ENCODE measurements around the gene GUF1. TPM values are rescaled to one million over a fixed set of nuclear protein-coding genes. Genes with fewer than 3 reads are reported as not detected.
A peak's percentile ranks its signal among the peaks of the same experiment; 100 is the strongest.

The GUF1 gene
- total and polyA plus RNA-seq, 2 experiments from 2014 or later, result 15.4 to 39.9 TPM

DNA sequence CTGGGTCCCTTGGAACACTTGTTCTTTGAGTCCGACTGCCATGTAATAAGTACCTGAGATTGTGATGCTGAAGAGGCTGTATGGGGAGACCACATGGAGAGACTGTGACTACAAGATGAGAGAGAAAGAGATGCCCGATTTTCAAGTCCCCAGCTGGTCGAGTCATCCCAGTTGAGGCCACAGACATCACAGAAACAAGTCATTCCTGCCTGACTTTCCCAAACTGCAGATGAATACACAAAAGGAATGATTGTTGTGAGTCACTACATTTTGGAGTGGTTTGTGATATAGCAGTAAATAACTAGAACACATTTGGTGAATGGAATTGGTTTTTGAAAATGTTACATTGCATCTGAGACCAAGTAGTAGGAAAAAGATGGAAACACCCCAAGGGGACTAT, 17.8 kb upstream of the GUF1 start:
- H2AFZ ChIP-seq, result 0 out of 2 replicates have a peak overlapping the region, but pooled peaks have one; percentile 53
- no peaks in the 10 kb centered on the region for H3K4me1 ChIP-seq (ENCODE audit: insufficient read depth)
- no peaks in the 10 kb centered on the region for H3K27me3 ChIP-seq (ENCODE audit: insufficient read depth)
- TF ChIP-seq, protein P1, sequence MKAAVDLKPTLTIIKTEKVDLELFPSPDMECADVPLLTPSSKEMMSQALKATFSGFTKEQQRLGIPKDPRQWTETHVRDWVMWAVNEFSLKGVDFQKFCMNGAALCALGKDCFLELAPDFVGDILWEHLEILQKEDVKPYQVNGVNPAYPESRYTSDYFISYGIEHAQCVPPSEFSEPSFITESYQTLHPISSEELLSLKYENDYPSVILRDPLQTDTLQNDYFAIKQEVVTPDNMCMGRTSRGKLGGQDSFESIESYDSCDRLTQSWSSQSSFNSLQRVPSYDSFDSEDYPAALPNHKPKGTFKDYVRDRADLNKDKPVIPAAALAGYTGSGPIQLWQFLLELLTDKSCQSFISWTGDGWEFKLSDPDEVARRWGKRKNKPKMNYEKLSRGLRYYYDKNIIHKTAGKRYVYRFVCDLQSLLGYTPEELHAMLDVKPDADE (IDR thresholded peaks at IDR 0.05), result no peak
- no peak for TF ChIP-seq NANOG (IDR thresholded peaks at IDR 0.05; ENCODE audit: borderline replicate concordance)
- no peak for TF ChIP-seq ZNF331 (CRISPR knock-in tag; IDR thresholded peaks at IDR 0.05; ENCODE audit: low read depth)
- no peak for TF ChIP-seq ZNF114 (CRISPR knock-in tag; IDR thresholded peaks at IDR 0.05)
- TF ChIP-seq EZH2 (IDR thresholded peaks at IDR 0.05; ENCODE audit: low read depth, unreplicated experiment), result no peak
- no peak for TF ChIP-seq EZH2phosphoT487 (IDR thresholded peaks at IDR 0.05; ENCODE audit: unreplicated experiment)
- no peak for TF ChIP-seq POLR2AphosphoS5 (IDR thresholded peaks at IDR 0.05; ENCODE audit: low read depth)
- TF ChIP-seq CREB1 (CRISPR knock-in tag; IDR thresholded peaks at IDR 0.05; ENCODE audit: low read depth), result no peak
- TF ChIP-seq JUNB (IDR thresholded peaks at IDR 0.05; ENCODE audit: unreplicated experiment), result no peak
- no peak for TF ChIP-seq STAT1 (IDR thresholded peaks at IDR 0.05; ENCODE audit: unreplicated experiment)
- ATAC-seq (no peak), DNase-seq (ENCODE audit: low spot score) (no peak)
- Mint-ChIP-seq H3K4me1 (peaks cover 8% of the 10 kb centered on the region; the same call in 2 of the 3 replicates), H3K27me3 (ENCODE audit: insufficient read depth, low read depth, poor library complexity) (no peaks in the 10 kb centered on the region), H3K4me3 (no peak overlapping the region), H3K36me3 (ENCODE audit: low read depth) (no peaks in the 10 kb centered on the region), H3K9me3 (no peaks in the 10 kb centered on the region), H3K27ac (no peak overlapping the region)
- H4K20me1 ChIP-seq (replicated peaks; ENCODE audit: insufficient read depth), result no peaks in the 10 kb centered on the region
- H3K4me3 ChIP-seq, result no peak overlapping the region
- no peaks in the 10 kb centered on the region for H3K36me3 ChIP-seq (ENCODE audit: insufficient read depth)
- no peak overlapping the region for H3K4me2 ChIP-seq
- no peak overlapping the region for H3K27ac ChIP-seq (ENCODE audit: low read depth)
- no peaks in the 10 kb centered on the region for H3K9me2 ChIP-seq (ENCODE audit: insufficient read depth)
- H3K79me2 ChIP-seq (replicated peaks; ENCODE audit: insufficient read depth), result no peaks in the 10 kb centered on the region
- no peaks in the 10 kb centered on the region for H3F3A ChIP-seq (replicated peaks; ENCODE audit: low read depth)

DNA sequence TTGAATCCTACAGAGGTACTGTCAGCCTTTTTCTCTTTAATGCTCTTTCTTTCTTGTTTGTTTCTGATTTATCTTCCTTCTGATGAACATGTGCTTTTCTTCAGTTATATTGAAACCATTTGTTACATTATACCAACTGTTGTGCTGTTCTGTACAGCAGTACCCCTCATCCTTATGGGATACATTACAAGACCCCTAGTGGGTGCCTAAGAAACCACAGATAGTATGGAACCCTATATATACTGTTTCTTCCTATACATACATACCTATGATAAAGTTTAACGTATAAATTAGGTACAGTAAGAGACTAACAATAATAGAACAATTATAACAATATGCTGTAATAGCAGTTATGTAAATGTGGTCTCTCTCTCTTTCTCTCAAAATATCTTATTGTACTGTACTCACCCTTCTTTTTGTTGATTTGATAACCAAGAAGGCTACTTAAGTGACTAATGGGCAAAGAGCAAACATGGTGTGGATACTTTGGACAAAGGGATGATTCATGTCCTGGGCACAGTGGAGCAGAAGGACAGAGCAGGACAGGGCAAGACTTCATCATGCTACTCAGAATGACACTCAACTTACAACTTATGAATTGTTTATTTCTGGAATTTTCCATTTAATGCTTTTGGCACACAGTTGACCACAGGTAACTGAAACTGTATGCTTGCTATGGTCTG, 16.1 kb upstream of the GUF1 start:
- Histone ChIP-seq H3K4me2 (no peak overlapping the region), H3K9me2 (ENCODE audit: insufficient read depth) (no peaks in the 10 kb centered on the region)
- no peak for ATAC-seq

More for the DNA sequence above, 16.1 kb upstream of the GUF1 start:
- Histone ChIP-seq H3K27me3 (ENCODE audit: insufficient read depth) (no peaks in the 10 kb centered on the region), H3K36me3 (ENCODE audit: insufficient read depth) (no peaks in the 10 kb centered on the region), H4K20me1 (replicated peaks; ENCODE audit: insufficient read depth) (no peaks in the 10 kb centered on the region), H3K4me1 (ENCODE audit: insufficient read depth) (no peaks in the 10 kb centered on the region), H3K4me3 (no peak overlapping the region), H3K79me2 (replicated peaks; ENCODE audit: insufficient read depth) (no peaks in the 10 kb centered on the region), H3F3A (replicated peaks; ENCODE audit: low read depth) (no peaks in the 10 kb centered on the region), H3K27ac (ENCODE audit: low read depth) (no peak overlapping the region), H2AFZ (no peak overlapping the region)
- Mint-ChIP-seq H3K27me3 (ENCODE audit: insufficient read depth, low read depth, poor library complexity) (no peaks in the 10 kb centered on the region), H3K4me3 (no peak overlapping the region), H3K4me1 (peaks cover 8% of the 10 kb centered on the region; the same call in 2 of the 3 replicates), H3K36me3 (ENCODE audit: low read depth) (no peaks in the 10 kb centered on the region), H3K27ac (no peak overlapping the region), H3K9me3 (no peaks in the 10 kb centered on the region)
- DNase-seq (ENCODE audit: low spot score), result no peak
- TF ChIP-seq, protein P2, sequence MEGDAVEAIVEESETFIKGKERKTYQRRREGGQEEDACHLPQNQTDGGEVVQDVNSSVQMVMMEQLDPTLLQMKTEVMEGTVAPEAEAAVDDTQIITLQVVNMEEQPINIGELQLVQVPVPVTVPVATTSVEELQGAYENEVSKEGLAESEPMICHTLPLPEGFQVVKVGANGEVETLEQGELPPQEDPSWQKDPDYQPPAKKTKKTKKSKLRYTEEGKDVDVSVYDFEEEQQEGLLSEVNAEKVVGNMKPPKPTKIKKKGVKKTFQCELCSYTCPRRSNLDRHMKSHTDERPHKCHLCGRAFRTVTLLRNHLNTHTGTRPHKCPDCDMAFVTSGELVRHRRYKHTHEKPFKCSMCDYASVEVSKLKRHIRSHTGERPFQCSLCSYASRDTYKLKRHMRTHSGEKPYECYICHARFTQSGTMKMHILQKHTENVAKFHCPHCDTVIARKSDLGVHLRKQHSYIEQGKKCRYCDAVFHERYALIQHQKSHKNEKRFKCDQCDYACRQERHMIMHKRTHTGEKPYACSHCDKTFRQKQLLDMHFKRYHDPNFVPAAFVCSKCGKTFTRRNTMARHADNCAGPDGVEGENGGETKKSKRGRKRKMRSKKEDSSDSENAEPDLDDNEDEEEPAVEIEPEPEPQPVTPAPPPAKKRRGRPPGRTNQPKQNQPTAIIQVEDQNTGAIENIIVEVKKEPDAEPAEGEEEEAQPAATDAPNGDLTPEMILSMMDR (conservative IDR thresholded peaks at IDR 0.05; ENCODE audit: low read depth in 2 of 2), result peak in 1 of 2 experiments; percentile 22; a peak in 1 of 4 replicates
- TF ChIP-seq CREB1 (CRISPR knock-in tag; IDR thresholded peaks at IDR 0.05; ENCODE audit: low read depth), result no peak
- TF ChIP-seq, protein P3, sequence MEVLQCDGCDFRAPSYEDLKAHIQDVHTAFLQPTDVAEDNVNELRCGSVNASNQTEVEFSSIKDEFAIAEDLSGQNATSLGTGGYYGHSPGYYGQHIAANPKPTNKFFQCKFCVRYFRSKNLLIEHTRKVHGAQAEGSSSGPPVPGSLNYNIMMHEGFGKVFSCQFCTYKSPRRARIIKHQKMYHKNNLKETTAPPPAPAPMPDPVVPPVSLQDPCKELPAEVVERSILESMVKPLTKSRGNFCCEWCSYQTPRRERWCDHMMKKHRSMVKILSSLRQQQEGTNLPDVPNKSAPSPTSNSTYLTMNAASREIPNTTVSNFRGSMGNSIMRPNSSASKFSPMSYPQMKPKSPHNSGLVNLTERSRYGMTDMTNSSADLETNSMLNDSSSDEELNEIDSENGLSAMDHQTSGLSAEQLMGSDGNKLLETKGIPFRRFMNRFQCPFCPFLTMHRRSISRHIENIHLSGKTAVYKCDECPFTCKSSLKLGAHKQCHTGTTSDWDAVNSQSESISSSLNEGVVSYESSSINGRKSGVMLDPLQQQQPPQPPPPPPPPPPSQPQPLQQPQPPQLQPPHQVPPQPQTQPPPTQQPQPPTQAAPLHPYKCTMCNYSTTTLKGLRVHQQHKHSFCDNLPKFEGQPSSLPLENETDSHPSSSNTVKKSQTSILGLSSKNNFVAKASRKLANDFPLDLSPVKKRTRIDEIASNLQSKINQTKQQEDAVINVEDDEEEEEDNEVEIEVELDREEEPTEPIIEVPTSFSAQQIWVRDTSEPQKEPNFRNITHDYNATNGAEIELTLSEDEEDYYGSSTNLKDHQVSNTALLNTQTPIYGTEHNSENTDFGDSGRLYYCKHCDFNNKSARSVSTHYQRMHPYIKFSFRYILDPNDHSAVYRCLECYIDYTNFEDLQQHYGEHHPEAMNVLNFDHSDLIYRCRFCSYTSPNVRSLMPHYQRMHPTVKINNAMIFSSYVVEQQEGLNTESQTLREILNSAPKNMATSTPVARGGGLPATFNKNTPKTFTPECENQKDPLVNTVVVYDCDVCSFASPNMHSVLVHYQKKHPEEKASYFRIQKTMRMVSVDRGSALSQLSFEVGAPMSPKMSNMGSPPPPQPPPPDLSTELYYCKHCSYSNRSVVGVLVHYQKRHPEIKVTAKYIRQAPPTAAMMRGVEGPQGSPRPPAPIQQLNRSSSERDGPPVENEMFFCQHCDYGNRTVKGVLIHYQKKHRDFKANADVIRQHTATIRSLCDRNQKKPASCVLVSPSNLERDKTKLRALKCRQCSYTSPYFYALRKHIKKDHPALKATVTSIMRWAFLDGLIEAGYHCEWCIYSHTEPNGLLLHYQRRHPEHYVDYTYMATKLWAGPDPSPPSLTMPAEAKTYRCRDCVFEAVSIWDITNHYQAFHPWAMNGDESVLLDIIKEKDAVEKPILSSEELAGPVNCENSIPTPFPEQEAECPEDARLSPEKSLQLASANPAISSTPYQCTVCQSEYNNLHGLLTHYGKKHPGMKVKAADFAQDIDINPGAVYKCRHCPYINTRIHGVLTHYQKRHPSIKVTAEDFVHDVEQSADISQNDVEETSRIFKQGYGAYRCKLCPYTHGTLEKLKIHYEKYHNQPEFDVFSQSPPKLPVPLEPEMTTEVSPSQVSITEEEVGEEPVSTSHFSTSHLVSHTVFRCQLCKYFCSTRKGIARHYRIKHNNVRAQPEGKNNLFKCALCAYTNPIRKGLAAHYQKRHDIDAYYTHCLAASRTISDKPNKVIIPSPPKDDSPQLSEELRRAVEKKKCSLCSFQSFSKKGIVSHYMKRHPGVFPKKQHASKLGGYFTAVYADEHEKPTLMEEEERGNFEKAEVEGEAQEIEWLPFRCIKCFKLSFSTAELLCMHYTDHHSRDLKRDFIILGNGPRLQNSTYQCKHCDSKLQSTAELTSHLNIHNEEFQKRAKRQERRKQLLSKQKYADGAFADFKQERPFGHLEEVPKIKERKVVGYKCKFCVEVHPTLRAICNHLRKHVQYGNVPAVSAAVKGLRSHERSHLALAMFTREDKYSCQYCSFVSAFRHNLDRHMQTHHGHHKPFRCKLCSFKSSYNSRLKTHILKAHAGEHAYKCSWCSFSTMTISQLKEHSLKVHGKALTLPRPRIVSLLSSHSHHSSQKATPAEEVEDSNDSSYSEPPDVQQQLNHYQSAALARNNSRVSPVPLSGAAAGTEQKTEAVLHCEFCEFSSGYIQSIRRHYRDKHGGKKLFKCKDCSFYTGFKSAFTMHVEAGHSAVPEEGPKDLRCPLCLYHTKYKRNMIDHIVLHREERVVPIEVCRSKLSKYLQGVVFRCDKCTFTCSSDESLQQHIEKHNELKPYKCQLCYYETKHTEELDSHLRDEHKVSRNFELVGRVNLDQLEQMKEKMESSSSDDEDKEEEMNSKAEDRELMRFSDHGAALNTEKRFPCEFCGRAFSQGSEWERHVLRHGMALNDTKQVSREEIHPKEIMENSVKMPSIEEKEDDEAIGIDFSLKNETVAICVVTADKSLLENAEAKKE (CRISPR knock-in tag; IDR thresholded peaks at IDR 0.05), result no peak
